Right ventricle myocardium inferior (tissue), 1 donor: Measurements from ENCODE around the gene FGF7. TPM values are rescaled to one million over a fixed set of nuclear protein-coding genes. Genes with fewer than 3 reads are reported as not detected.
"Not testable (repeated sequence)": the region's sequence is repeated elsewhere in the genome, so short reads cannot be mapped to it uniquely, and the experiment has no call there.

ENCODE experiments used
- ATAC-seq: fragments of 200-7000 bp; cut with Tn5 transposase; one replicate; pipeline ENCODE4 v1.9.1; 2020; ENCODE audit warnings: mild to moderate bottlenecking, moderate library complexity
- DNase-seq: peaks from one replicate; pipeline ENCODE4 v3.0.0; 2021; ENCODE audit errors: missing footprints
- intact Hi-C: fragments of 100-400 bp; cut with DNase I; formaldehyde crosslinking; loops from one replicate; pipeline ENCODE4 v1.11.0; 2022
- total RNA-seq: library from RNA; stranded (reverse); fragmentation: NEBNext Ultra II Directional; extraction: Animal tissue kit (Norgen Biotek cat#: 25700); gene quantifications from one replicate; pipeline ENCODE4 v1.2.1, GENCODE V29; 2021
- donor health status: DM: no; HTN: yes; CAD: no; lungs with severe emphysema.

Gene FGF7
- total RNA-seq, 1 donor from 2014 or later: 44.6 TPM

- DNase-seq (no peak), ATAC-seq (no peak)
- intact Hi-C loops: no loop called here
Observed at GRCh38 chr15:49473031-49473430, 50.0 kb downstream of the FGF7 start.

- DNase-seq, ATAC-seq, intact Hi-C loops: not testable (repeated sequence)
Observed at GRCh38 chr15:49478021-49478420, 55.0 kb downstream of the FGF7 start.

- intact Hi-C loops, ATAC-seq, DNase-seq: not testable (repeated sequence)
Observed at GRCh38 chr15:49478982-49479381, 55.9 kb downstream of the FGF7 start.

- DNase-seq, intact Hi-C loops, ATAC-seq: not testable (repeated sequence)
Observed at GRCh38 chr15:49485401-49485800, 62.4 kb downstream of the FGF7 start.

GRCh38 chr15:49490966-49491365, 67.9 kb downstream of the FGF7 start:
- no peak for ATAC-seq
- no peak for DNase-seq
- intact Hi-C loops: no loop called here

- intact Hi-C loops: no loop called here
- ATAC-seq (no peak), DNase-seq (no peak)
Observed at GRCh38 chr15:49492151-49492550, 69.1 kb downstream of the FGF7 start.

- no peak for ATAC-seq
Observed at GRCh38 chr15:49492830-49493229, 69.8 kb downstream of the FGF7 start.

GRCh38 chr15:49494842-49495241, 71.8 kb downstream of the FGF7 start:
- intact Hi-C loops: no loop called here
- ATAC-seq: no peak
- DNase-seq: no peak

More at GRCh38 chr15:49492830-49493229, 69.8 kb downstream of the FGF7 start:
- DNase-seq: no peak
- intact Hi-C loops: no loop called here

- ATAC-seq: no peak
- intact Hi-C loops: no loop called here
- no peak for DNase-seq
Observed at GRCh38 chr15:49495993-49496753, 73.1 kb downstream of the FGF7 start.

- no peak for ATAC-seq
- intact Hi-C loops: no loop called here
- DNase-seq: no peak
Observed at GRCh38 chr15:49501586-49501985, 78.5 kb downstream of the FGF7 start.

GRCh38 chr15:49506341-49506740, 83.3 kb downstream of the FGF7 start:
- DNase-seq (no peak), ATAC-seq (no peak)
- intact Hi-C loops: no loop called here

GRCh38 chr15:49507261-49507660, 84.2 kb downstream of the FGF7 start:
- intact Hi-C loops: no loop called here
- DNase-seq (no peak), ATAC-seq (no peak)

- DNase-seq: not testable (repeated sequence)
Observed at GRCh38 chr15:49512739-49513138, 89.7 kb downstream of the FGF7 start.

GRCh38 chr15:49521802-49522201, 98.8 kb downstream of the FGF7 start:
- intact Hi-C loops: no loop called here
- DNase-seq (no peak), ATAC-seq (no peak)

More at GRCh38 chr15:49512739-49513138, 89.7 kb downstream of the FGF7 start:
- intact Hi-C loops, ATAC-seq: not testable (repeated sequence)

GRCh38 chr15:49528289-49528688, 105.2 kb downstream of the FGF7 start:
- intact Hi-C loops: no loop called here
- no peak for ATAC-seq
- no peak for DNase-seq

GRCh38 chr15:49530092-49530491, 107.0 kb downstream of the FGF7 start:
- no peak for DNase-seq
- no peak for ATAC-seq
- intact Hi-C loops: no loop called here

Other genes starting within 250 kb of the FGF7 start
- 19.8 TPM for gene FAM227B, start 197.6 kb downstream of the FGF7 start, total RNA-seq
- 22.1 TPM for gene DTWD1, start 197.8 kb downstream of the FGF7 start, total RNA-seq